GM12878 (cell line): ENCODE results near the gene ACOX1. TPM values are rescaled to one million over a fixed set of nuclear protein-coding genes. Genes with fewer than 3 reads are reported as not detected.

Source experiments
- ATAC-seq: fragments of 200-7000 bp; cut with Tn5 transposase; 3 replicates; pipeline ENCODE4 v1.9.1; 2020; ENCODE audit warnings: mild to moderate bottlenecking, moderate library complexity
- BruUV-seq: library from RNA; stranded (reverse); fragments of 400-500 nt; replicated peaks from 2 replicates; lab custom pipeline; 2021; lab: Mats Ljungman, UMichigan
- CTCF ChIA-PET: fragments of 300-600 bp; sonication (Branson Sonifier 250); formaldehyde crosslinking; extraction: SDS; loops from one replicate; lab custom pipeline; 2021; ENCODE audit warnings: inconsistent platforms; lab: Yijun Ruan, JAX
- POLR2A ChIA-PET: fragments of 350-600 bp; formaldehyde crosslinking; extraction: SDS; loops from one replicate; lab custom pipeline; 2021; ENCODE audit warnings: inconsistent platforms; lab: Charles Lee
- RAD21 ChIA-PET: fragments of 300-600 bp; sonication (Branson Sonifier 250); formaldehyde crosslinking; loops from one replicate; lab custom pipeline; 2023; ENCODE audit warnings: antibody characterized with exemption; ENCODE audit not compliant: unreplicated experiment; lab: Charles Lee
- SMC1A ChIA-PET: fragments of 300-600 bp; sonication (Branson Sonifier 250); formaldehyde crosslinking; loops from one replicate; lab custom pipeline; 2023; ENCODE audit not compliant: unreplicated experiment, uncharacterized antibody; lab: Charles Lee
- DNase-seq: peaks from one replicate; pipeline ENCODE4 v3.0.0-alpha.2; 2011; ENCODE audit warnings: low read depth, low spot score
- FAIRE-seq: peaks from 3 replicates; lab custom pipeline; 2011; peaks lifted over from hg19 to GRCh38; lab: Jason Lieb, UNC
- H2AFZ ChIP-seq: 2 replicates; pipeline ENCODE4 v1.6.0; 2011; ENCODE audit warnings: low read depth, low read length, control low read depth; ENCODE audit not compliant: control insufficient read depth
- H3K27ac ChIP-seq: 2 replicates; pipeline ENCODE4 v1.5.1; 2011; ENCODE audit warnings: control low read depth; ENCODE audit not compliant: control insufficient read depth, insufficient read depth
- H3K27me3 ChIP-seq, 2 experiments: replicated peaks in 1 of 2; 2 replicates each; pipeline versions ENCODE4 v1.6.0 to v1.6.1; 2011; ENCODE audit warnings: low read length in 1 of 2; ENCODE audit not compliant: control insufficient read depth in 2 of 2, insufficient read depth in 2 of 2
- H3K36me3 ChIP-seq, 2 experiments: 2 replicates each; pipeline ENCODE4 v1.5.1; 2011; ENCODE audit warnings: low read length in 1 of 2; ENCODE audit not compliant: control insufficient read depth in 2 of 2, insufficient read depth in 2 of 2
- H3K4me1 ChIP-seq: 2 replicates; pipeline ENCODE4 v1.6.1; 2011; ENCODE audit warnings: mild to moderate bottlenecking, low read length, moderate library complexity, mixed read lengths; ENCODE audit not compliant: control insufficient read depth, insufficient read depth
- H3K4me2 ChIP-seq: 2 replicates; pipeline ENCODE4 v1.6.0; 2011; ENCODE audit warnings: control low read depth; ENCODE audit not compliant: control insufficient read depth, insufficient read depth
- H3K4me3 ChIP-seq: fragments of 200-600 bp; sonication (generic); 2 replicates; pipeline ENCODE4 v1.5.1; 2016
- H3K79me2 ChIP-seq: 2 replicates; pipeline ENCODE4 v1.6.0; 2011; ENCODE audit warnings: low read length; ENCODE audit not compliant: control insufficient read depth, insufficient read depth
- H3K9ac ChIP-seq: 2 replicates; pipeline ENCODE4 v1.8.0; 2011; ENCODE audit warnings: low read length, control low read depth, mixed read lengths; ENCODE audit not compliant: control insufficient read depth, insufficient read depth
- H3K9me3 ChIP-seq: replicated peaks from 3 replicates; pipeline ENCODE4 v1.5.1; 2011; ENCODE audit warnings: mild to moderate bottlenecking, low read length; ENCODE audit not compliant: control insufficient read depth, insufficient read depth
- H4K20me1 ChIP-seq: 2 replicates; pipeline ENCODE4 v1.6.0; 2011; ENCODE audit not compliant: control insufficient read depth, insufficient read depth
- CBX3 ChIP-seq: fragments of 200-600 bp; sonication (generic); IDR thresholded peaks from 2 replicates; pipeline ENCODE4 v1.6.1; 2016; ENCODE audit warnings: low read depth, borderline replicate concordance
- GATAD2B ChIP-seq: fragments of 450-650 bp; conservative IDR thresholded peaks from 2 replicates; pipeline ENCODE4 v1.6.1; 2017; ENCODE audit warnings: low read depth, mild to moderate bottlenecking, moderate library complexity
- RUNX3 ChIP-seq: IDR thresholded peaks from 2 replicates; pipeline ENCODE4 v1.6.1; 2012; ENCODE audit warnings: low read length, inconsistent platforms
- SMARCA5 ChIP-seq: fragments of 450-650 bp; IDR thresholded peaks from 2 replicates; pipeline ENCODE4 v1.6.1; 2017; ENCODE audit warnings: mild to moderate bottlenecking
- SUZ12 ChIP-seq: fragments of 200-600 bp; sonication (generic); IDR thresholded peaks from one replicate; pipeline ENCODE4 v1.6.1; 2018; ENCODE audit warnings: antibody characterized with exemption, mild to moderate bottlenecking; ENCODE audit not compliant: unreplicated experiment
- YY1 ChIP-seq: IDR thresholded peaks from 2 replicates; pipeline ENCODE4 v1.6.1; 2011; ENCODE audit warnings: low read depth, mild to moderate bottlenecking, low read length
- ZBTB11 ChIP-seq: fragments of 450-650 bp; formaldehyde crosslinking; IDR thresholded peaks from 2 replicates; pipeline ENCODE4 v1.5.0; 2022; ENCODE audit warnings: mild to moderate bottlenecking, missing genetic modification characterization
- ZNF592 ChIP-seq: fragments of 450-650 bp; IDR thresholded peaks from 2 replicates; pipeline ENCODE4 v1.6.1; 2017; ENCODE audit warnings: mild to moderate bottlenecking, moderate library complexity
- WGBS: methylation state at CpG from one replicate; pipeline ENCODE4 v1.1.6; 2016; ENCODE audit warnings: low lambda C conversion rate; ENCODE audit not compliant: insufficient replicate concordance, insufficient coverage; ENCODE audit errors: missing lambda C conversion rate; 5-methylcytosine and 5-hydroxymethylcytosine counted together
- in situ Hi-C: fragments of 300-500 bp; cut with MboI; formaldehyde crosslinking; loops from 9 replicates; pipeline ENCODE4 v1.14.3; 2018; ENCODE audit warnings: mixed read lengths
- intact Hi-C: fragments of 100-400 bp; cut with micrococcal nuclease; formaldehyde crosslinking; loops from one replicate; pipeline ENCODE4 v1.14.2; 2022; ENCODE audit not compliant: unreplicated experiment
- polyA plus RNA-seq, 11 experiments: library from polyadenylated mRNA; depleted of rRNA in 4 of 11; unstranded in 6 of 11; stranded (reverse) in 5 of 11; fragments of >200 nt; fragmentation: Nextera tagmentation in 4 of 11; fragmentation: Illumina TruSeq in 1 of 11; extraction: Ambion mirVana in 4 of 11; extraction: Trizol in 1 of 11; gene quantifications; 1 replicate in 1 of 11; 2 replicates in 10 of 11; pipeline versions ENCODE4 v1.2.1 to v1.2.3, GENCODE V29; 2011 to 2016; ENCODE audit warnings: inconsistent platforms in 2 of 11, missing spikeins in 2 of 11, low read depth in 1 of 11
- total RNA-seq, 4 experiments: library from RNA; depleted of rRNA in 3 of 4; stranded (reverse); fragments of >200 nt in 3 of 4; fragmentation: Illumina TruSeq in 1 of 4; extraction: Trizol in 1 of 4; gene quantifications; 2 replicates each; pipeline versions ENCODE4 v1.2.1 to v1.2.3, GENCODE V29; 2013 to 2021

Gene ACOX1
- total and polyA plus RNA-seq, 10 of the 15 experiments (the other 5 are each of a cell fraction or from before 2014, with no cell fraction given): 6.5 to 26.2 (median 21.6) TPM

GRCh38 chr17:75998327-75998795, 19.4 kb upstream of the ACOX1 start (continued):
- no peak for TF ChIP-seq ZNF592

- peak; percentile 57 for FAIRE-seq
- in situ Hi-C loops: no loop called here
- Histone ChIP-seq H3K27me3 (no peaks in the 10 kb centered on the region), H3K4me2 (peak overlapping the region; percentile 85), H3K79me2 (no peaks in the 10 kb centered on the region), H3K4me1 (peaks cover 20% of the 10 kb centered on the region), H3K27ac (peak overlapping the region; percentile 84), H3K4me3 (peak overlapping the region; percentile 45; the same call in 1 of the 2 replicates), H3K9me3 (no peaks in the 10 kb centered on the region), H3K9ac (peak overlapping the region; percentile 53), H4K20me1 (no peaks in the 10 kb centered on the region), H2AFZ (peak overlapping the region; percentile 66), H3K36me3 (peaks cover 3% of the 10 kb centered on the region in 2 experiments; a peak in 2 of 4 replicates)
- POLR2A ChIA-PET: interaction anchor here (0.6 to 2.9 kb wide), 10 partner anchors 8 to 333 kb away, joined by 3 to 24 read pairs (median 4); partner anchors contain the start of genes ACOX1, FBF1, TEN1 and WBP2
- DNase-seq: peak; percentile 45
- BruUV-seq: no TSS peak
- RAD21 ChIA-PET: interaction anchor here (0.5 to 2.5 kb wide), 11 partner anchors 7 to 211 kb away, joined by 3 to 11 read pairs (median 4); partner anchors contain the start of genes ACOX1, FBF1, MRPL38 and TEN1
- peak; percentile 88 for ATAC-seq
- SMC1A ChIA-PET: interaction anchor here (0.6 to 1.9 kb wide), 9 partner anchors 9 to 93 kb away, joined by 3 to 10 read pairs (median 3); partner anchors contain the start of genes ACOX1, MRPL38 and TEN1
- WGBS: 11% methylated on average over 18 of the region's 18 CpGs
- intact Hi-C loops: loop anchor here (5.0 kb wide), 1 partner anchor 55 kb away; the partner anchor contains the start of gene FBF1
- CTCF ChIA-PET: interaction anchor here (0.7 to 10.7 kb wide), 14 partner anchors 9 to 453 kb away, joined by 3 to 70 read pairs (median 4); partner anchors contain the start of genes EXOC7, MRPL38 and WBP2
- TF ChIP-seq GATAD2B (0 out of 2 replicates have a peak, but pooled peaks have one; percentile 46), YY1 (0 out of 2 replicates have a peak, but pooled peaks have one; percentile 9), CBX3 (no peak), ZBTB11 (no peak), SMARCA5 (peak; percentile 28; the same call in 1 of the 2 replicates), RUNX3 (peak; percentile 79), SUZ12 (no peak)
Measured at GRCh38 chr17:75996665-75997590, 18.0 kb upstream of the ACOX1 start.
